CD14-positive monocyte (primary cell): ENCODE results near the gene CCDC138. TPM values are rescaled to one million over a fixed set of nuclear protein-coding genes. Genes with fewer than 3 reads are reported as not detected.

Experiments used
- DNase-seq, 3 donors: peaks; one replicate each; pipeline ENCODE4 v3.0.0-alpha.2; 2011 to 2022
- H2AFZ ChIP-seq: 2 replicates; pipeline ENCODE4 v1.6.0; 2012; ENCODE audit warnings: mild to moderate bottlenecking, low read depth, low read length, inconsistent platforms; ENCODE audit not compliant: insufficient read depth, poor library complexity, severe bottlenecking
- H3K27ac ChIP-seq, 2 donors: 1 replicate in 1 of 2; 2 replicates in 1 of 2; pipeline ENCODE4 v1.5.1; 2012 to 2013; ENCODE audit warnings: low read length in 2 of 2, control low read depth in 1 of 2, inconsistent platforms in 1 of 2, low read depth in 1 of 2, mild to moderate bottlenecking in 1 of 2
- H3K27me3 ChIP-seq, 2 donors: one replicate each; pipeline versions ENCODE4 v1.6.0 to v1.6.1; 2011 to 2013; ENCODE audit warnings: low read length in 2 of 2; ENCODE audit not compliant: control insufficient read depth in 2 of 2, insufficient read depth in 2 of 2
- H3K36me3 ChIP-seq, 2 donors: replicated peaks in 1 of 2; 1 replicate in 1 of 2; 2 replicates in 1 of 2; pipeline versions ENCODE4 v1.5.1 to v1.6.1; 2012 to 2013; ENCODE audit warnings: low read length in 2 of 2, control low read depth in 1 of 2, inconsistent platforms in 1 of 2, mild to moderate bottlenecking in 1 of 2; ENCODE audit not compliant: insufficient read depth in 2 of 2, control insufficient read depth in 1 of 2
- H3K4me1 ChIP-seq, 2 donors: 1 replicate in 1 of 2; 2 replicates in 1 of 2; pipeline versions ENCODE4 v1.5.1 to v1.6.1; 2012 to 2013; ENCODE audit warnings: low read length in 2 of 2, control low read depth in 1 of 2, inconsistent platforms in 1 of 2, mild to moderate bottlenecking in 1 of 2, moderate library complexity in 1 of 2; ENCODE audit not compliant: insufficient read depth in 2 of 2, control insufficient read depth in 1 of 2
- H3K4me2 ChIP-seq: replicated peaks from 2 replicates; pipeline ENCODE3; 2012; ENCODE audit warnings: low read length, moderate library complexity, mild to moderate bottlenecking; ENCODE audit not compliant: poor library complexity, severe bottlenecking; ENCODE audit errors: extremely low read depth
- H3K4me3 ChIP-seq, 3 experiments: fragments of 200-600 bp in 1 of 3; sonication (generic) in 1 of 3; replicated peaks in 1 of 3; 1 replicate in 2 of 3; 2 replicates in 1 of 3; pipeline ENCODE4 v1.5.1; 2011 to 2013; ENCODE audit warnings: low read length in 3 of 3, mild to moderate bottlenecking in 3 of 3, control low read depth in 2 of 3, low read depth in 2 of 3, inconsistent platforms in 1 of 3, moderate library complexity in 1 of 3
- H3K79me2 ChIP-seq: 2 replicates; pipeline ENCODE4 v1.6.0; 2012; ENCODE audit warnings: mild to moderate bottlenecking, control low read depth, inconsistent platforms, low read length, moderate library complexity; ENCODE audit not compliant: insufficient read depth
- H3K9ac ChIP-seq: 2 replicates; pipeline ENCODE4 v1.6.0; 2017; ENCODE audit warnings: low read length, mild to moderate bottlenecking; ENCODE audit not compliant: insufficient read depth, poor library complexity, severe bottlenecking
- H3K9me3 ChIP-seq, 2 donors: replicated peaks in 1 of 2; 1 replicate in 1 of 2; 2 replicates in 1 of 2; pipeline versions ENCODE4 v1.5.1 to v1.6.1; 2012 to 2013; ENCODE audit warnings: low read length in 2 of 2, control low read depth in 1 of 2; ENCODE audit not compliant: control insufficient read depth in 1 of 2, insufficient read depth in 1 of 2
- H4K20me1 ChIP-seq: 2 replicates; pipeline ENCODE4 v1.6.0; 2012; ENCODE audit warnings: mild to moderate bottlenecking, low read length, control low read depth, moderate library complexity; ENCODE audit not compliant: insufficient read depth
- H3K27ac Mint-ChIP-seq, 7 donors: one replicate each; pipeline ENCODE4 v1.8.0; 2020; ENCODE audit warnings: mild to moderate bottlenecking in 7 of 7, mixed read lengths in 7 of 7, moderate library complexity in 6 of 7, inconsistent platforms in 2 of 7
- H3K27me3 Mint-ChIP-seq, 3 donors: one replicate each; pipeline ENCODE4 v1.8.0; 2021 to 2022; ENCODE audit warnings: low read depth in 3 of 3, mild to moderate bottlenecking in 3 of 3, mixed read lengths in 3 of 3, moderate library complexity in 3 of 3, inconsistent platforms in 1 of 3
- H3K36me3 Mint-ChIP-seq, 2 donors: one replicate each; pipeline ENCODE4 v1.8.0; 2020; ENCODE audit warnings: mixed read lengths in 2 of 2, inconsistent platforms in 1 of 2, mild to moderate bottlenecking in 1 of 2
- H3K4me1 Mint-ChIP-seq: one replicate; pipeline ENCODE4 v1.8.0; 2020; ENCODE audit warnings: mild to moderate bottlenecking, mixed read lengths
- H3K4me3 Mint-ChIP-seq, 2 donors: one replicate each; pipeline ENCODE4 v1.8.0; 2020; ENCODE audit warnings: mild to moderate bottlenecking in 2 of 2, mixed read lengths in 2 of 2, moderate library complexity in 1 of 2
- H3K9me3 Mint-ChIP-seq, 7 donors: one replicate each; pipeline ENCODE4 v1.8.0; 2020 to 2022; ENCODE audit warnings: mixed read lengths in 7 of 7, mild to moderate bottlenecking in 6 of 7, moderate library complexity in 6 of 7, inconsistent platforms in 2 of 7
- WGBS: methylation state at CpG from one replicate; pipeline ENCODE4 v1.1.5; 2013; ENCODE audit warnings: missing lambda C conversion rate; ENCODE audit not compliant: insufficient coverage; 5-methylcytosine and 5-hydroxymethylcytosine counted together
- intact Hi-C, 2 donors: fragments of 100-400 bp; cut with micrococcal nuclease; formaldehyde crosslinking; loops; one replicate each; pipeline versions ENCODE4 v1.15.0 to v1.15.1; 2023
- polyA plus RNA-seq, 3 donors: library from polyadenylated mRNA; depleted of rRNA in 1 of 3; unstranded in 2 of 3; stranded (reverse) in 1 of 3; fragments of 300-500 nt in 2 of 3; fragments of >200 nt in 1 of 3; fragmentation: Illumina TruSeq in 2 of 3; gene quantifications; 1 replicate in 2 of 3; 2 replicates in 1 of 3; pipeline ENCODE4 v1.2.3, GENCODE V29; 2012 to 2021
- TF ChIP-seq, protein P1 (sequence below): fragments of 200-600 bp; IDR thresholded peaks from one replicate; pipeline ENCODE4 v1.8.0; 2022; ENCODE audit warnings: antibody characterized with exemption, mild to moderate bottlenecking

Gene CCDC138
- polyA plus RNA-seq, 3 donors: 0.54 to 0.72 (median 0.67) TPM

DNA sequence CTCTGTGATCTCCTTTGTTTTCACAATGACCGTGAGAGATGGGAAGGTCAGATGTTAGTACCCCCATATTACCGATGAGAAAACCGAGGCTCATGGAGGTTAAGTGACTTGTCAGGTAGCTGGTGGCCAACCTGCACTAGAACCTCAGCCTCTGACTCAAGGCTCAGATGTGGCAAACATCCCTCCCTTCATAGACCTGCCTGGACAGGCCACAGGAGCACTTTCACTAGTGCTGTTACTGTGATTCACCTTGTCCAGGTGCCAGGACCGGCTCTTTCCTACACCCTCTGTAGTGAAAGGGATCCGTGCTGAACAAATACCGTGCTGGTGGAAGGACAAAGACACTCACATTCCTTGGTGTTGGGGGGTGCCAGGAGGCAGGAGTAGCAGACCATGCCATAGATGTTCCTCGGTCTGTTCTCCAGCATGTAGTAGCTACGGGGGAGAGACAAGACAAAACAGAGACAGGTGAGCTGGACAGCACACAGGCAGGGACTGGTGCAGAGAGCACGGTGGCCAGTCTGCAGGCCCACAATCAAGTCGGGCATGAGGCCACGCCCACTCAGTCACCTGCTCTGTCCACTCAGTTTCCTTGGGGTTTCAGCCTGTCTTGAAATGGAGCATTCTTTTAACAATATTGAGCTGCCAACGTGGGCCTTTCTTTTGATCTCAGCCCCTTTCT is 136.6 kb downstream of the CCDC138 start:
- Histone ChIP-seq H4K20me1 (no peaks in the 10 kb centered on the region), H3K4me2 (no peak overlapping the region), H2AFZ (no peak overlapping the region), H3K79me2 (no peaks in the 10 kb centered on the region), H3K4me1 (no peaks in the 10 kb centered on the region), H3K36me3 (no peaks in the 10 kb centered on the region), H3K9ac (no peak overlapping the region), H3K9me3 (no peaks in the 10 kb centered on the region), H3K27me3 (no peaks in the 10 kb centered on the region), H3K27ac (no peak overlapping the region), H3K4me3 (no peak overlapping the region)
- Mint-ChIP-seq H3K9me3 (peaks cover 0 to 2% (median 0%) of the 10 kb centered on the region in 7 donors), H3K27ac (no peak overlapping the region), H3K4me1 (no peaks in the 10 kb centered on the region), H3K4me3 (no peak overlapping the region), H3K27me3 (peaks cover 0 to 5% (median 3%) of the 10 kb centered on the region in 3 donors), H3K36me3 (no peaks in the 10 kb centered on the region)
- DNase-seq: no peak
- TF ChIP-seq, protein P1, sequence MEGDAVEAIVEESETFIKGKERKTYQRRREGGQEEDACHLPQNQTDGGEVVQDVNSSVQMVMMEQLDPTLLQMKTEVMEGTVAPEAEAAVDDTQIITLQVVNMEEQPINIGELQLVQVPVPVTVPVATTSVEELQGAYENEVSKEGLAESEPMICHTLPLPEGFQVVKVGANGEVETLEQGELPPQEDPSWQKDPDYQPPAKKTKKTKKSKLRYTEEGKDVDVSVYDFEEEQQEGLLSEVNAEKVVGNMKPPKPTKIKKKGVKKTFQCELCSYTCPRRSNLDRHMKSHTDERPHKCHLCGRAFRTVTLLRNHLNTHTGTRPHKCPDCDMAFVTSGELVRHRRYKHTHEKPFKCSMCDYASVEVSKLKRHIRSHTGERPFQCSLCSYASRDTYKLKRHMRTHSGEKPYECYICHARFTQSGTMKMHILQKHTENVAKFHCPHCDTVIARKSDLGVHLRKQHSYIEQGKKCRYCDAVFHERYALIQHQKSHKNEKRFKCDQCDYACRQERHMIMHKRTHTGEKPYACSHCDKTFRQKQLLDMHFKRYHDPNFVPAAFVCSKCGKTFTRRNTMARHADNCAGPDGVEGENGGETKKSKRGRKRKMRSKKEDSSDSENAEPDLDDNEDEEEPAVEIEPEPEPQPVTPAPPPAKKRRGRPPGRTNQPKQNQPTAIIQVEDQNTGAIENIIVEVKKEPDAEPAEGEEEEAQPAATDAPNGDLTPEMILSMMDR: no peak
- WGBS: 97% methylated on average over 9 of the region's 12 CpGs
- intact Hi-C loops: loop anchor here in 1 of 2 donors (10.0 kb wide), 1 partner anchor 582 kb away; no protein-coding TSS in a partner anchor

DNA sequence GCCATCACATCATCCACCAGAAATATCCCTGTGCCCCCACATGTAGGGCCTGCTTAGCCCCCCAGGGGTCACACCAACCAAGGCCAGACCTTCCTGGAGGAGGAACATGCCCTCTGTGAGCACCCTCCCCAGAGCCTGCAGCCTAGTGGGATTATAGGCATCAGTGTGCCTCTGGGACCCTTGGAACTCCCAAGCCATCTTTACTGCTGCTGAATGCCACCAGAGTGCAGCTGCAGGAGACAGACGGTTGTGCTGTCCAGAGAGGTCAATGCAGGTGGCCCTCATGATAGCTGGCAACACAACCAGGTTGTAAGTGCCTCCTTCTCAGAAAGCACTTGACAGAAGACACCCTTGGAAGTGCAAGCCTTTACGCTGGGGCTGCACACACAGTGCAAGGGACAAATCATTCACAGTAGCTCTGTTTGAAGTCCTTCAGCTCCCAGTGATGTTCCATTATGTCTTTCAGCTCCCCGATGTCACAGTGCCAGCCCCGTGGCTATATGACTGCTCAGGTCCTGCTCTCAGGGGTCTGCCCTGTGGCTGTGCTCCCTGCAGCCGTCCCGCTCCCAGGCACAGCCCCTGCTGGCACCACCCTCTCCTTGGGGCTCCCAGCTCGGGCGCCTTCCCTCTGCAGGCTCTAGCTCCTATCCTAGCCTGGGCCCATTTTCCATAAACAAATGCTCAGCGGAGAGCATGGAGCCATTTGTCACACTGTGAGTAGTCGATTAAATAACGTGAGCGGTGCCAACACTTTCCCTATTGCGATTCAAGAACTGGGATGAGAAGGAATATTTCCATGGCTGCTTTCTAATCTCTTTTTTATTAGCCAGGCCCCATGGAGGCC is 137.4 kb downstream of the CCDC138 start:
- H4K20me1 ChIP-seq: no peaks in the 10 kb centered on the region
- H3K4me2 ChIP-seq: no peak overlapping the region
- H3K9ac ChIP-seq: no peak overlapping the region
- Mint-ChIP-seq H3K27me3 (peaks cover 0 to 5% (median 3%) of the 10 kb centered on the region in 3 donors), H3K36me3 (no peaks in the 10 kb centered on the region), H3K27ac (no peak overlapping the region), H3K9me3 (peaks cover 0 to 2% (median 0%) of the 10 kb centered on the region in 7 donors), H3K4me3 (no peak overlapping the region), H3K4me1 (no peaks in the 10 kb centered on the region)
- H3K4me3 ChIP-seq: no peak overlapping the region
- H2AFZ ChIP-seq: no peak overlapping the region
- intact Hi-C loops: loop anchor here in 1 of 2 donors (10.0 kb wide), 1 partner anchor 581 kb away; no protein-coding TSS in a partner anchor
- no peaks in the 10 kb centered on the region for H3K36me3 ChIP-seq
- DNase-seq: no peak
- H3K79me2 ChIP-seq: no peaks in the 10 kb centered on the region
- no peak overlapping the region for H3K27ac ChIP-seq
- TF ChIP-seq, protein P1: no peak
- no peaks in the 10 kb centered on the region for H3K9me3 ChIP-seq
- 93% methylated on average over 13 of the region's 13 CpGs for WGBS
- no peaks in the 10 kb centered on the region for H3K27me3 ChIP-seq
- no peaks in the 10 kb centered on the region for H3K4me1 ChIP-seq
